LNCAP (cell line): ENCODE measurements around the gene EVPL.

Experiments used
- CTCF ChIP-seq: fragments of 450-650 bp; IDR thresholded peaks from 2 replicates; pipeline ENCODE4 v1.5.1; 2017; ENCODE audit warnings: mild to moderate bottlenecking

EVPL gene

GRCh38 chr17:76027159-76027839 is at the start of gene EVPL:
EVPL (minus strand) TSS chr17:76027306; CDS start chr17:76027198, 108 bp downstream.
- TF ChIP-seq CTCF = no peak

- no peak for TF ChIP-seq CTCF
Observed at GRCh38 chr17:76076146-76076764, 49.1 kb upstream of the EVPL start.

GRCh38 chr17:76075364-76076145 is 48.4 kb upstream of the EVPL start:
- peak; percentile 35 for TF ChIP-seq CTCF

GRCh38 chr17:76074390-76075363 is 47.6 kb upstream of the EVPL start, which contains the start of gene GALR2:
GALR2 (plus strand) TSS chr17:76074781; CDS start chr17:76074884, 103 bp downstream.
- TF ChIP-seq CTCF = no peak

- no peak for TF ChIP-seq CTCF
Observed at GRCh38 chr17:76072148-76072858, 45.2 kb upstream of the EVPL start, which contains the start of gene SRP68. SRP68 (minus strand) TSS chr17:76072517; CDS start chr17:76072491, 26 bp downstream.

GRCh38 chr17:76071531-76072147 is 44.5 kb upstream of the EVPL start:
- TF ChIP-seq CTCF = no peak
